ENCODE measurements around the gene HLA-F. TPM values are rescaled to one million over a fixed set of nuclear protein-coding genes. Genes with fewer than 3 reads are reported as not detected.

The HLA-F gene
- total RNA-seq, 1 experiment from 2014 or later = not detected

DNA sequence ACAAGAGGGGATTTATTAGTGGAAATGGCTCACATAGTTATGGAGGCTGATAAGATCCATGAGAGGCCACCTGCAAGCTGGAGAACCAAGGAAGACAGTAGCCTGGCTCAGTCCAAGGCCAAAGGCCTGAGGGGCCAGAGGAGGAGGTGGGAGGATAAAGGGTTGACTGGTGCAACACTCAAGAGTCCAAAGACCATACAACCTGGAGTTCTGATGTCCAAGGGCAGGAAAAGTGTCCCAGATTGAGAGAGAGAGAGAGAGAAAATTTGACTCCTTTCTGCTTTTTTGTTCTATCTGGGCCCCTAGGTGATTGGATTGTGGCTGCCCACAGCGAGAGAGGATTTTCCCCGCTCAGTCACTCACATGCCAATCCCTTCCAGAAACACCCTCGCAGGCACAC lies 8.0 kb downstream of the HLA-F start:
- Histone ChIP-seq H3K4me3 (no peak overlapping the region), H3K27me3 (no peaks in the 10 kb centered on the region), H3K4me1 (no peaks in the 10 kb centered on the region), H3K36me3 (no peaks in the 10 kb centered on the region), H3K27ac (no peak overlapping the region), H3K9me3 (replicated peaks) (no peaks in the 10 kb centered on the region)
- DNase-seq = no peak

DNA sequence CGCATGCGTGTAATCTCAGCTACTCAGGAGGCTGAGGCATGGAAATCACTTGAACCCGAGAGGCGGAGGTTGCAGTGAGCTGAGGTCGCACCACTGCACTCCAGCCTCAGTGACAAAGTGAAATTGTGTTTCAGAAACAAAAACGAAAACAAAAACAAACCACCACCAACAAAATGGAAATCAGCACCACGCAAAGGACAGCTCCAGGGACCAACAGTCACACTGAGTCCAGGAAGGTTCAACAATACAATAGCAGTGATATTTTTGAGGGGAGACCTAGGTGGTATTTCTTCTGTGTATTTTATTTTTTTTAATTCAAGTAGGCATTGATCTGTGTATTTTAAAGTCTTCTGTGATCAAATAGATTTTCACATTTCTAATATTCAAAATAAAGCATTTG lies 9.8 kb downstream of the HLA-F start:
- DNase-seq = no peak
- Histone ChIP-seq H3K9me3 (replicated peaks) (no peaks in the 10 kb centered on the region), H3K36me3 (no peaks in the 10 kb centered on the region), H3K4me3 (no peak overlapping the region), H3K27ac (no peak overlapping the region), H3K27me3 (no peaks in the 10 kb centered on the region), H3K4me1 (no peaks in the 10 kb centered on the region)

DNA sequence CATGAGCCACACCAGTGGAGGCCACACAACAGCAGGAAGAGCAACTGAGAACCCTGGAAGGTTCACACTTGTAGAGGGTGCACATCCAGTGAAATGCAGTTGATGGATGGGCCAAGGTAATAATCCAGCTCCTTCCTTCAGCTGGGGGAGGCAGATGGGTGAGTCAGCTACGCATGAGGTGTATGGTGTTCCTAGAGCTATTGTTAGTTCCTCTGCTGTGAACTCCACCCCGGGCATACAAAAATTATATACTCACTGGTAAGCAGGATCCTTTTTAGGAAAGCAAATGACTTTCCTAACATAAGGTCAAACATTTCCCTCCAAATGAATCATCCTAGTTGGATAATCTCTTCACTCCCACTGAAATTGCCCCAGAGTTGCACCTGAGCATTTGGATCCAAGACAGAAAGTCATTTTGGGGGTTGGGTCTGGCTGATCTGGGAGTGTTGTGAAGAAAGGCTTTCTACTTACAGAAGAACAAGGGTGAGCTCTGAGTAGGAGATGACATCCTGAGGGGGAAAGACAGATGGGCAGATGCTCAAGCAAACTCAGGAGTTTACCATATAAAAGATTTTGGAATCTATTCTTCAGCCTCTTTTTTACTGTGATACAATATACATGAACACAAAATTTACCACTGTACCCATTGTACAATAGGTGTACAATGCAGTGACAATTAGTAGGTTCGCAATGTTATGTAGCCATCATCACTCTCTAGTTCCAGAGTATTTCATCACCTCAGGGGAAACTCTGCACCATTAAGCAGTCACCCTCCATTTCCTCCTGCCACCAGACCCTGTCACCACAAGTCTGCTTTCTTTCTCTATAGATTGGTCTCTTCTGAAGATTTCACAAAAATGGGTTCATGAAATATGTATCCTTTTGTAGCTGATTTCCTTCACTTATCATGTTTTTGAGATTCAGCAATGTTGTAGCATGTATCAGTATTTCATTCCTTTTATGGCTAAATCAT lies 11.1 kb downstream of the HLA-F start:
- Histone ChIP-seq H3K27me3 (no peaks in the 10 kb centered on the region), H3K27ac (no peak overlapping the region), H3K9me3 (replicated peaks) (no peaks in the 10 kb centered on the region), H3K36me3 (no peaks in the 10 kb centered on the region), H3K4me3 (no peak overlapping the region), H3K4me1 (no peaks in the 10 kb centered on the region)
- no peak for DNase-seq

DNA sequence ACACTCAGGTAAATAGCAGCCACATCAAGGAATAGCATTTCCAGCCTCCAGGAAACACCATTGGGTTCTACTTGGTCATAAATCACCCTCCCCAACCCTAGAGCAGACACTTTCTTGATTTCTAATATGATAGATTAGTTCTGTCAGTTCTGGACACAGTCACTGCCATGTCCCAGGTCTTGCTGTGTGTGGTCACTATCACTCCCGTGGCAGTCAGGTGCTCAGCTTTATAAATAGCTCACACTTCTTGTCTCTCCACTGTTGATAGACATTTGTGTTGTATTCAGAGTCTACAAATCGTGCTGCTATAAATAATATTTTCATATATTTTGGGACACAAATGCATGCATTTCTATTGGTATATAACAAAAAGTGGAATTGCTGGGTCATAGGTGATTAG lies 13.3 kb downstream of the HLA-F start:
- DNase-seq = no peak
- Histone ChIP-seq H3K36me3 (no peaks in the 10 kb centered on the region), H3K4me3 (no peak overlapping the region), H3K27me3 (no peaks in the 10 kb centered on the region), H3K4me1 (no peaks in the 10 kb centered on the region), H3K9me3 (replicated peaks) (no peaks in the 10 kb centered on the region), H3K27ac (no peak overlapping the region)

DNA sequence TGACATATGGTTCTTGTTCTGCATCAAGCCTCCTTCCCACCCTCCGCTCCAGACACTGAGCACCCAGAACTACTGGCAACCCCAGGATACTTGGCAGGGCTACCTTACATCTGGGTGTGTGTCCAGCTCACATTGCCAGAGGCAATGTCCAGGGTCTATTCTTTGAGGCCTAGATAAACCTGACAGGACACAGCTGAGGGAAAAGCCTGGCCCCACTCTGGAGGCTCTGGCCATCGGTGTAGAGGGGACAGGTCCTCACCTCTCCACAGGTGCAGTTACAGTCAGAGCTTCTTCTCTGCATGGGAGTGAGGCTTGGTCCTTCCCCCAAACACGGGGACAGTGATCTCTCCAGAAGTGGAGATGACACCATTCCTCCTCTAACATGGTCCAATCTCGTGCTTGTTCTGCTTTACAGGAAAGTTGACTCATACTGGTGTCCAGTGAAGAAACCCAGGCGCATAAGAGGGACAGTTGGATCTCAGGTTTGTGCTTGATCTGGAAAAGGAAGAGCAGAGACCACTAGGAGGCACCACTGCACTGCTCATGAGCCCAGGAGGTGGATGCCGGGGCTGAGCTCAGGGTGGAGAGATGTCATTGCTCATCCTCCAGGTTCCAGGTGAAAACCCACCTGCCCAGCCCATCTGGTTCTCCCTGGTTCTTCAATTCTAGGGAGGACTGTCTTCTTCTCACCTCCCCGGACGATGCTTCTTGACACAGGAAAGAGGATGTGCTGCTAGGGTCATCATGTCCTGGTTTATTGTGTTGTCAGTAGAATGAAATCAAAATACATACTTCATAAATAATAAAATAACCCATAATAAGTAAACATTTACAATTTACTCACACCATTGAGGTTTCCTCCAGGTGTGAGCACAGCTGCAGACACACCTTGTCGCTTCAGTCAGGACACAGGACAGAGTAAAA lies 14.7 kb downstream of the HLA-F start:
- DNase-seq = peak; percentile 22 to 51
- H3K36me3 ChIP-seq = no peaks in the 10 kb centered on the region
- no peaks in the 10 kb centered on the region for H3K27me3 ChIP-seq
- no peaks in the 10 kb centered on the region for H3K9me3 ChIP-seq (replicated peaks)
- no peaks in the 10 kb centered on the region for H3K4me1 ChIP-seq
- no peak overlapping the region for H3K4me3 ChIP-seq
- no peak overlapping the region for H3K27ac ChIP-seq

DNA sequence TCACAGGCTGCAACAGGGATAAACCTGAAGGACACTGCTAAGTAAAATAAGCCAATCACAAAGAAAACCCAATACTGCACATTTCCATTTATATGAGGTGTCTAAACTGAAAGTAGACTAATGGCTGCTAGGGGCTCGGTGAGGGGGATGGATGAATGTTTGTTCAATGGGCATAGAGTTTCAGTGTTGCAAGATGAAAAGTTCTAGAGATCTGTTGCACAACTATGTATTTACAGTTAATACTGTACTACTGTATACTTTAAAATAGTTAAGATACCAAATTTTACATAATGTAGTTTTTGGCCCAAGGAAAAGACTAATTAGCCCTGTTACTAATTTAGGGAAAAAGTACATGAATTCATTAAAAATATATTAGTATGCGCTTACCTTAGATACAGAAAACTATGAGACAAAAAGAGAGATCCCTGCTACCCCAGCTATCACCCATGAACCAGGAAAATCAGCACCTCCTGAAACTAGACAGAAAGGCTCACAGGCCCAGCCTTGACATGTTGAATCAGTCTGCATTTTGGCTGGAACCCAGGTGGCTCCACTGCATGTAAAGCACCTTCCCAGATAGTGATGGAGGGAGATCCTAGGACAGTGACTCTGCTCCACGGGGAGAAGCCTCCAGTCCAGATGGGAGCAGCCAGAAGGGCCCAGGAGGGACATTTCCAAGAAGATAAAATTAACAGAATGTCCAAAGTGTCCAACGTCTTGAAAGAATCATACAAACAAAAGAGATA lies 16.1 kb downstream of the HLA-F start:
- no peaks in the 10 kb centered on the region for H3K9me3 ChIP-seq (replicated peaks)
- no peak overlapping the region for H3K27ac ChIP-seq
- H3K4me1 ChIP-seq = no peaks in the 10 kb centered on the region
- H3K36me3 ChIP-seq = no peaks in the 10 kb centered on the region
- no peak overlapping the region for H3K4me3 ChIP-seq
- peak in 1 of 2 experiments; percentile 4 for DNase-seq
- no peaks in the 10 kb centered on the region for H3K27me3 ChIP-seq

DNA sequence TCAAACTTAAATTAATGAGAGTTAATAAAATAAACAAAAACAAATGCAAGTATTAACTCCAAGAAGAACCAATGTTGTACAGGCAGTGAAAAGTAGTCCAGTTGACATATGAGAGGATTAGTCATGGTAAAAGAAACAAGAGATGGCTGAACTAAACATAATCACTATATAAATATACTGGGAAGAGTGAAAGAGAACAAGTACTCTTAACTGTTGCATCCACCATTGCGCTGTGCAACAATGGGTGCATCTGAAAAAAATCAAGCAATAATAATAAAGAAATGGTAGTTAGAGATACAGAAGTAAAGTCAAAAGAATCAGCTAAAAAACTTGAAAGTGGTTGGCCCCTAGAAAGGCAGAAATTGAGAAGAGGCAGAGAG lies 16.6 kb downstream of the HLA-F start:
- Histone ChIP-seq H3K27me3 (no peaks in the 10 kb centered on the region), H3K27ac (no peak overlapping the region), H3K4me1 (no peaks in the 10 kb centered on the region), H3K4me3 (no peak overlapping the region), H3K9me3 (replicated peaks) (no peaks in the 10 kb centered on the region), H3K36me3 (no peaks in the 10 kb centered on the region)
- DNase-seq = peak in 1 of 2 experiments; percentile 2

DNA sequence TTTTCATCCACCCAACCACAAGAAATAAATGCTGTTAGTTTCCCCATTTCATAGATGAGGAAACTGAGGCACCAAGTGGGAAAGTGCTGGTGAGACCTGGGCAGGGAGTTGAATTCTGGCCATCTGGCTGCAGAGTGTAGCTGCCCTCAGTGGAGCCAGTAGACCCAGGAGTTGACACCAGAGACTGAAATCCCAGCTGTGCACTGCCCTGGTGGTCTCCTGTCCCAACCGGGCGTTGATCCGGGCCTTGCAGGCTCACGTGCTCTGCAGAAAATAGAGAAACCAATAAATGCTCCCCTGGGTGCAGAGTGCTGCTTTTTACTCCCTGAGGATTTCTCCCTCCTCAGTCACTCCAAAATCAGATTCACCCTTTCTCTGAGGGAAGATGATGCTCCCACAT lies 18.4 kb downstream of the HLA-F start:
- DNase-seq = no peak
- Histone ChIP-seq H3K27ac (no peak overlapping the region), H3K4me1 (no peaks in the 10 kb centered on the region), H3K36me3 (no peaks in the 10 kb centered on the region), H3K27me3 (no peaks in the 10 kb centered on the region), H3K9me3 (replicated peaks) (no peaks in the 10 kb centered on the region), H3K4me3 (no peak overlapping the region)

DNA sequence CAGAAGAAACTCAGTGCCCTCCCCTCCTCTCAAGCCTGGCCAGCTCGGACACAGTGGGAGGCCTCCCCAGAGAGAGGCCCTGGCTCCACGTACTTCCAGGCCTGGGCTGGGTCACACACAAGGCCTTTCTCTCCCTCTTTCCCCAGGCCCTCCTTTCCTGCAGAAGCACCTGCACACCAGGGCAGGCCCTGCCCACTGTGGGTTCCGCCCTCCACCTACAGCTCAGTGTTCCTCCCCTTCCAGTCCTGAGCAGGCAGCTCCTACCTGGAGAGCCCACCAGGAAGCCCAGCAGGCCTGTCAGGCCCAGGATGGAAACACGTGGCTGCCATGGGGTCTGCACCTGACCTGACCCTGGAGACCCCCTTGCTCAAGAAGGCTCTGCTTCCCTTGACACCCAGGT lies 18.9 kb downstream of the HLA-F start:
- Histone ChIP-seq H3K36me3 (no peaks in the 10 kb centered on the region), H3K27ac (no peak overlapping the region), H3K9me3 (replicated peaks) (no peaks in the 10 kb centered on the region), H3K4me3 (no peak overlapping the region), H3K27me3 (no peaks in the 10 kb centered on the region), H3K4me1 (no peaks in the 10 kb centered on the region)
- DNase-seq = no peak

DNA sequence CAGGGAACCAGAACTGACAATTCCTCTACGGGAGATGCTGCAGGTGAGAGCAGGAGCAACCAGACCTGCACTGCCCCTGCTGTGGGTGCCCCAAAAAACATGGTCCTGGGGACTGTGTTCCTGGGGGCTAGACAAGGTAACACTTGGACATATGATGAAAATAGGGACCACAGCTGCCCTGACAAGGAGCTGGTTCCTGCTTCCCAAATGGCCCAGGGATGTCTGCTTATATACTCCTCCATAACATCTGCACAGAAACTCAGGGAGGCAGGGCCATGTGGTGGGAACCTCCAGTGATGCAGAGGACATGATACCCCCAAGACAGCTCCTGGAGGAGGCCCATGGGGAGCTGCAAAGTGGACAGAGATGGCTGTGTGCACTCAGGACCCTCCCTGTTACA lies 19.8 kb downstream of the HLA-F start:
- no peaks in the 10 kb centered on the region for H3K9me3 ChIP-seq (replicated peaks)
- H3K4me1 ChIP-seq = no peaks in the 10 kb centered on the region
- H3K4me3 ChIP-seq = no peak overlapping the region
- no peak overlapping the region for H3K27ac ChIP-seq
- H3K36me3 ChIP-seq = no peaks in the 10 kb centered on the region
- no peak for DNase-seq
- no peaks in the 10 kb centered on the region for H3K27me3 ChIP-seq

DNA sequence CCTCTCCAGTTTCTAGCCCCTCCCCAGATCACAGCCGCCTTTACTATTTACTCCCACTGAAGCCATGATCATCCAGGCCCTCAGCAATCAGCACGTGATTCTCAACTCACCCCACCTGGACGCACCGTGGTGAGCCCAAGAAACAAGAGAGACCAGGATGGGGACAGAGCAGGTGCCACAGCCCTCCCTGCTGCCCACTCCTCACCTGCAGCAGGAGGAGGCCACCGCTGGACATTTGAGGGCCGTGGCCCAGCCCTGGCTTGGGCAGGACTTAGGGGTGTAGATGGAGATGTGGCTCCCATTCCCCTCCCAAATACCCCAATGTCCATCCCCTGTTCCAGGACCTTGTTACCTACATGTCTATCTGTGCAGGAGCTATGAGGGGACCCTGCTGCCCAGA lies 20.3 kb downstream of the HLA-F start:
- no peaks in the 10 kb centered on the region for H3K9me3 ChIP-seq (replicated peaks)
- DNase-seq = no peak

DNA sequence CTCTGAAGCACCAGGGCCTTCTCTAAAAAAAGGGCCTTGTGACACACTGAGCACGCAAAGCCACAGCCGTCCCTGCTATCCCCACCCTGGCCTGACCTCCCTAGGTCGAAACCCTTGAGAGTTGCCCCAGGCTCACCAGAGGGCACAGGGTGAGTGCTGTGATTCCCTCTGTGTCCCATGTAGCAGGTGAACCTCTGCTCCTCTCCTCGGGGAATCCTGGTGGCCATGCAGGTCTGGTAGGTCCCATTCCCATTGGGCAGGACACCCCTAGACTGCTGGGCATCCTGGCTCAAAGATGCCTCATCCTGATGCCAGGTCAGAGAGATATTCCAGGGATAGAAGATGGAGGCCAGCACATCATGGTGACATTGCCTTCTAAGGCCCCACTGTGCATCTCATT lies 20.9 kb downstream of the HLA-F start:
- no peaks in the 10 kb centered on the region for H3K27me3 ChIP-seq
- H3K4me3 ChIP-seq = no peak overlapping the region
- H3K4me1 ChIP-seq = no peaks in the 10 kb centered on the region
- no peak for DNase-seq
- H3K9me3 ChIP-seq (replicated peaks) = no peaks in the 10 kb centered on the region
- H3K27ac ChIP-seq = no peak overlapping the region
- H3K36me3 ChIP-seq = no peaks in the 10 kb centered on the region

More for the DNA sequence above, 20.3 kb downstream of the HLA-F start:
- Histone ChIP-seq H3K4me3 (no peak overlapping the region), H3K36me3 (no peaks in the 10 kb centered on the region), H3K4me1 (no peaks in the 10 kb centered on the region), H3K27ac (no peak overlapping the region), H3K27me3 (no peaks in the 10 kb centered on the region)

DNA sequence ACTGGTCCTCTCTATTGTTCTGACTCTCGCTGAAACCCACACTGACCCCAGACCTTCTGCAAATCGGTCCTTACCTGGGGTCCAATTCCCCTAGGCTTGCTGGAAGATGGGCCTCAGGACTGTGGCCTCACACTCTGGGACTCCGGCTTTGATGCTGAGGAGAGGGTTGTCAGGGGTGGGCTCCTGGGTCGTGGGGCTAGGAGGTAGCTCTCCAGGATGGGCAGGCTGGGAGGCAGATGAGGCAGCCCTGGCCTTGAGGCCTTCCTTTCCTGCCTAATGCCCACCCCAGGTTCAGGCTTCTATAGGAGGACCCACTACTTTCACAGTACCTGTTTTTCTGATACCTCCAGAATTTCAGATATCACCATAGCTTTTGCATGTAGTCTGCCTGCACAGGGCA lies 21.4 kb downstream of the HLA-F start:
- no peaks in the 10 kb centered on the region for H3K27me3 ChIP-seq
- H3K9me3 ChIP-seq (replicated peaks) = no peaks in the 10 kb centered on the region
- no peak overlapping the region for H3K4me3 ChIP-seq
- H3K4me1 ChIP-seq = no peaks in the 10 kb centered on the region
- H3K36me3 ChIP-seq = no peaks in the 10 kb centered on the region
- H3K27ac ChIP-seq = no peak overlapping the region
- DNase-seq = no peak

DNA sequence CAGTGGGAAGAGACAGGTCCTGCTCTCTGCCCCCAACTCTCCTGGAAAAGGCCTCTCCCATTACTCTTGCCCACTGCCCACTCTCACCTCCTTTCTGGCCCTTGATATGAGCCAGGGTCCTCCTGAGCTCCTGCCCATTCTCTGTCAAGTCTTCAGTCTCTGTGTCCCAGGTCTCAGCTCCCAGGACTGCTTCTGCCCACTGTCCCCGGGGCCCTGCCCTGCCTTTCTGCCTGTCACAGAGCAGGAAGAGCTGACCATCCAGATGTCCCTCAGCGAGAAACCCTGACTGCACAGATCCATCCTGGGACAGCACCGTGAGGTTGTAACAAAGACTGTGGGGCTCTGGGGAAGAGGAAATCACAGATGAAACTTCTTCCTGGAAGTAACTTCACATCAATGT lies 22.2 kb downstream of the HLA-F start:
- no peaks in the 10 kb centered on the region for H3K4me1 ChIP-seq
- no peaks in the 10 kb centered on the region for H3K9me3 ChIP-seq (replicated peaks)
- no peaks in the 10 kb centered on the region for H3K27me3 ChIP-seq
- H3K27ac ChIP-seq = no peak overlapping the region
- no peak for DNase-seq
- no peaks in the 10 kb centered on the region for H3K36me3 ChIP-seq
- no peak overlapping the region for H3K4me3 ChIP-seq

Measured in SJCRH30 (cell line).